ENCODE data around the gene HMCN2.
"Not testable (repeated sequence)": the region's sequence is repeated elsewhere in the genome, so short reads cannot be mapped to it uniquely, and the experiment has no call there.

Gene HMCN2

DNA sequence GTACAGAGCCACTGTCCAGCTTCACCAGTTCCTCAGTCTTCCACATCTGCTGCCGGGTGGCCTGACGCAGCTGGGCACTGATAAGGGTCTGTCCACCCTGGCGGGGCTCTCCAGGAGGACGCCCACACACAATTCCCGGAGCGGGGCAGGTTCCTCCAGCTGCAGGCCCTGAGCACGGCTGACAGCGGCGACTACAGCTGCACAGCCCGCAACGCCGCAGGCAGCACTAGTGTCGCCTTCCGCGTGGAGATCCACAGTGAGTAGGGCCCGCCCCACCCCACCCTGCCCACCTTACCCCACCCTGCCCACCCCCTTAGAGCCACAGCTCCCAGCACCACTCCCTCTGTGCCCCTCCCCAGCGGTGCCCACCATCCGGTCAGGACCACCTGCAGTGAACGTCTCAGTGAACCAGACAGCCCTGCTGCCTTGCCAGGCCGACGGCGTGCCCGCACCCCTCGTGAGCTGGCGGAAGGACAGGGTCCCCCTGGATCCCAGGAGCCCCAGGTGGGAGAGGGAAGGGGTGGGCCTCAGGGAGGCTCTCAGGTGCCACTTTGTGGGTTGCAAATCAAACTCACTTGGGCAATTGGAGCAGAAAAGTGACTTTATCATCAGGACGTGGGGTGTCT is 130.4 kb downstream of the HMCN2 start:
- DNase-seq, result no peak

DNA sequence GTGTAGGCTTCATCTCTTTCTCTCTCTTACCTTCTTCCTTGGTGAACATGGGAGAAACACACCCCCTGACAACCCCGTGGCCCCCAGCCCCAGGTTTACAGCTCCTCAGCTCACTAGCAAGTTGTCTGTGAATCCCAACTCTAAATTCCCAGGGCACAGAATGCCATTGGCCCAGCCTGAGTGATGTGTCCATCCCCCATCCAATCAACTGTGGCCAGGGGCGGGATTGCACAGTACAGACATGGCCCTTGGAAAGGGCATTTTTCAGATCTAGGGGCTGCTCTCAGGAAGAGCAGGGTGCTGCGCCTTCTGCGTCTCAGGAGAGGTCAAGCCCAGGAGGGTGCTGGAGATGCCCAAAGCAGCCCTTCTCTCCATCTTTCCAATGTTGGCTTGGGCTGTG is 131.0 kb downstream of the HMCN2 start:
- DNase-seq, result no peak

DNA sequence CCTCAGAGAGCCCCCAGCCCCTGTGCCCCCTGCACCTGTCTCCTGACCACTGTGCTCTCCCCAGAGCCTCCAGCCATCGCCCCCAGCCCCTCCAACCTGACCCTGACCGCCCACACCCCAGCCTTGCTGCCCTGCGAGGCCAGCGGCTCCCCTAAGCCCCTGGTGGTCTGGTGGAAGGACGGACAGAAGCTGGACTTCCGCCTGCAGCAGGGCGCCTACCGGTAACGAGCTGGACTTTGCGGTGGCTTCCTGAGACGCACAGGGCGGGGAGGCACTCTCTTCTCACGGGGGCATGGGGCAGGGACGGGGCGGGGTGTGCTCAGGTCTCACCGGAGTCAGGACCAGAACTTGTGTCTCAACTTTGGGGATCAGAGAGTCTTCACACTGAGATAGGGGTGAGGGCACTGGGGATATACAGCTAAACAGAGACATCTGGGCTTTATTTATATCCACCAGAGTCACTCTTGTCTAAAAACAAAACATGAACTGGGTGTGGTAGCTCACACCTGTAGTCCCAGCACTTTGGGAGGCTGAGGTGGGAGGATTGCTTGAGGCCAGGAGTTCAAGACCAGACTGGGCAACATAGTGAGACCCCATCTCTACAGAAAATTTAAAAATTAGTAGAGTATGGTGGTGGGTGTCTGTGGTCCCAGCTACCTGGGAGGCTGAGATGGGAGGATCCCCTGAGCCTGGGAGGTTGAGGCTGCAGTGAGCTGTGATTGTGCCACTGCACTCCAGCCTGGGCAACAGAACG is 133.1 kb downstream of the HMCN2 start:
- DNase-seq, result no peak

DNA sequence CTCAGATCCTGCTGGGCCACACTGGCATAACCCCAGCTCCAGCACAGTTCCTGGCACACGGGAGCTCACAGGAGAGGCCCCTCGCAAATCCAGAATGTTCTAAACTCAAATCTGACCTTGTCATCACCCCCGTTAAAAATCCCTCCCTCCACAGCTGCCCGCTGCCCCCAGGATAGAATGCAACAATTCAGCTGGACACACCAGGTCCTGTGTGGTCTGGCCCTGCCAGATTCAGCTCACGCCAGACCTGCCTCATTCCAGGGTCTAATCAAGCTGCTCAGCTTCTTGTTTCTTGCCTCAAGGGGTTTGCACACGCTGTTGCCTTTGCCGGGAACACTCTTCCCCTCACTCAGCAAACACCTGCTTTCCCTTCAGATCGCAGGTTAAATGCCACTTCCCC is 134.2 kb downstream of the HMCN2 start:
- no peak for DNase-seq

DNA sequence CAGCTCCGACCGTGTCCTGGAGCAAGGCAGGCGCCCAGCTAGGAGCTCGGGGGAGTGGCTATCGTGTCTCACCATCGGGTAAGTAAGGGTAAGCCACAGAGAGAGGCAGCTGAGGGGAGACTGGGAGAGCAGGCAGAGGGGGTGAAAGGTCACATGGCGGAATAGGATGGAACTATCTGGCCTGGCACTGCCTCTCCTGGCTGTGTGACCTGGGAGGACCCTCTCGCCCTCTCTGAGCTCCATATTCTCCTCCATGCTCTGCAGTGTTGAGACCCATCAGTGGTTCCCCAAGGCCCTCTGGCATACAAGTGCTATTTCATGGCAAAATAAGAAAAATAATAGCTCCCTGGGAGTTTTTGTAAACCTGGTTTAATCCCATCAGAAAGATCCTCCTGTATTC is 135.3 kb downstream of the HMCN2 start:
- no peak for DNase-seq

DNA sequence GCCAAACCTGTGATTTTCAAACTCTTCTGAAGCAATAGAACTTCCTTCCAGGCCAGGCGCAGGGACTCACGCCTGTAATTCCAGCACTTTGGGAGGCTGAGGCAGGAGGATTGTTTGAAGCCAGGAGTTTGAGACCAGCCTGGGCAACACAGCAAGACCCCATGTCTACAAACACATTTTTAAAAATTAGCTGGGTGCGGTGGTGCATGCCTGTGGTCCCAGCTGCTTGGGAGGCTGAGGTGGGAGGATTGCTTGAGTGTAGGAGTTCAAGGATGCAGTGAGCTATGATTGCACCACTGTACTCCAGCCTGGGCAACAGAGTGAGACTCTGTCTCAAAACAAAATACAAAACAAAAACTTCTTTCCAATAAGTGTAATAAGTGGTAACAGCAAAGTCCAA is 136.2 kb downstream of the HMCN2 start:
- DNase-seq, result not testable (repeated sequence)

DNA sequence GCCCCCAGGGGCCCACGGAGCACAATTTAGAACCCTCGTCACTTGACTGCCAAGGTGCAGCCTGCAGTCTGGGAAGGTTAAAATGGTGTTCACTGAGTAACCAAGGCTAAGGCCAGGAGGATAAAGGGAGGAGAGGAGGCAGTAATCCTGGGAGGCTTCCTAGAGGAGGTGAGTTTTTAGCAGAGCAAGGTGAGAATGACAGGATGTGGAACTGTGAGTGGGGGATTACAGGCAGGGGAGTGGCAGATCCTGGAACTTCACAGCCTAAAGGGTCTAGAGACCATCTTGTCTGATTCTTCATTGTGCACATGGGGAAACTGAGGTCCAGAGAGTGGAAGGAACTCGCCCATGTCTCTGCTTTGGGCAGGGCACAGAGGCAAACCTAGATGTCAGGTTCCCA is 136.7 kb downstream of the HMCN2 start:
- no peak for DNase-seq

DNA sequence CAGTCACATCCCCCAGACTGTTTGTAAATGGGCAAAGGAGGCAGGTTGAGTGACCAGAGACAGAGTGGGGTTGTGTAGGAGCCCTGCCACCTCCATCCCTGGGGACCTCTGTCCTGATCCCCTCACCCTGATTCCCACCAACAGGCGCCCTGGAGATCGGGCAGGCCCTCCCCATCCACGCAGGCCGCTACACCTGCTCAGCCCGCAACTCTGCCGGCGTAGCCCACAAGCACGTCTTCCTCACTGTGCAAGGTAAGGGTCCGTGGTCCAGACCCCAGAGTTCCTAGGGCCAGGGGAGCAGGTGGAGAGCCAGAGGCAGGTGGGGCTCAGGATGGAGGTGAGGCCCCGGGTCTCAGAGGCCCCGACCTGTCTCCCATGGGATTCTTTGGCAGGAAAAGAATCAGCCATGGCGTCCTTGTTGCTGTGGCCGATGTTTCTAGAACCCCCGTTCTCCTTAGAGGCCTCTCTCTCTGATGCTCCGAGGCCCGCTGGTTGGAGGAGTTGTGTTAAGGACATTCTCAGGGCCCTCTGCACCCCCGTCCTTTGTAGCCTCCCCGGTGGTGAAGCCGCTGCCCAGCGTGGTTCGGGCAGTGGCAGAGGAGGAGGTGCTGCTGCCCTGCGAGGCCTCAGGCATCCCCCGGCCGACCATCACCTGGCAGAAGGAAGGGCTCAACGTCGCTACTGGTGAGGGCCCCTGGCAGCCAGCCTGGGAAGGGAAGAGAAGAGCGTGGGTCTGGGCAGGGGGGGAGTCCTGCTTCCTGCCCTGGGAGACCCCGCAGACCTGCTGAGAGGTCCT is 137.3 kb downstream of the HMCN2 start:
- no peak for DNase-seq

DNA sequence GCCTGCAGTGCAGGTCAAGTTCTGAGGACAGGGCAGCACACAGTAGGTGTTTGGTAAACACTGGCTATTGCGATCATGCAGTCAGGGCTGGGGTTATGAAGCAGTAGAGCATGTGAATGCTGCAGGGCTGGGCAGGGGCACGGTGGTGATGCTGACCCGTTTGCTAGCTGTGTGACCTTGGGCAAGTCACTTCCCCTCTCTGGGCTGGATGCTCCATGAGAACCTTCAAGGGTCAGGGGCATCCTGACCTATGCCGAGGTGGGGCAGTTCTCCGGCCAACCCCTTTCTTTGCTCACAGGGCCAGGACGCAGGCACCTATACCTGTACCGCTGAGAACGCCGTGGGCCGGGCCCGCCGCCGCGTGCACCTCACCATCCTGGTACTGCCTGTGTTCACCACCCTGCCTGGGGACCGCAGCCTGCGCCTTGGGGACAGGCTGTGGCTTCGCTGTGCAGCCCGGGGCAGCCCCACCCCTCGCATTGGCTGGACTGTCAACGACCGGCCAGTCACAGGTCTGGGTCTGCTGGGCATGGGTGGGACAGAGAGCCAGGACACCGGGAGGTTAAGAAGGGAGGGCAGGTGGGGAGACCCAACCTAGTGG is 140.2 kb downstream of the HMCN2 start:
- DNase-seq, result no peak

DNA sequence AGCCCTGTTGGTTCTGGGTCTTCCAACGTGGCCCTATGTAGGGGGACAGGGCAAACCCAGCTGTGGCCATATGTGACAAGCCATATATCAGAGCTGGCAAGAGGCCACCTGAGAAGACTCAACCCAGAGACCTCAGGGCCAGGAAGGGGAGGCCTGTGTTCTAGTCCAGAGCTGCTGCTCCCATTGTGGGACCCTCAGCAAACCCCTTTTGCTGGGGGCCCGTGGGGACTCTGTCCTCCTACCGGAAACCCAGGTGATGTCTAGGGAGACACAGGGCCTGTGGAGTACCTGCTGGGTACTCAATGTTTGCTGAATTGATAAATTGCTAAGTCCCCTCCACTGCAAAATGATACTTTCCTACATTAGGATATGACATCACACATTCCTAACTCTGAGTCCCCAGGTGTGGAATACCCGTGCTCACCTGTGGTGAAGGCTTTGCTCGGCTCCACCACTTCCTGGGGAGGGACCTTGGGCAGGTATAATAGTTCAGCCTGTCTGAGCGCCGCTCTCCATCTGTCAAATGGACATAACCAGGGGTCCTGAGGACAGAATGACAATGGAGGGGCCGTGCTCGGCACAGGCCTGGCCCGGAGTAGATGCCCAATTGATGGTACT is 140.8 kb downstream of the HMCN2 start:
- DNase-seq, result no peak

DNA sequence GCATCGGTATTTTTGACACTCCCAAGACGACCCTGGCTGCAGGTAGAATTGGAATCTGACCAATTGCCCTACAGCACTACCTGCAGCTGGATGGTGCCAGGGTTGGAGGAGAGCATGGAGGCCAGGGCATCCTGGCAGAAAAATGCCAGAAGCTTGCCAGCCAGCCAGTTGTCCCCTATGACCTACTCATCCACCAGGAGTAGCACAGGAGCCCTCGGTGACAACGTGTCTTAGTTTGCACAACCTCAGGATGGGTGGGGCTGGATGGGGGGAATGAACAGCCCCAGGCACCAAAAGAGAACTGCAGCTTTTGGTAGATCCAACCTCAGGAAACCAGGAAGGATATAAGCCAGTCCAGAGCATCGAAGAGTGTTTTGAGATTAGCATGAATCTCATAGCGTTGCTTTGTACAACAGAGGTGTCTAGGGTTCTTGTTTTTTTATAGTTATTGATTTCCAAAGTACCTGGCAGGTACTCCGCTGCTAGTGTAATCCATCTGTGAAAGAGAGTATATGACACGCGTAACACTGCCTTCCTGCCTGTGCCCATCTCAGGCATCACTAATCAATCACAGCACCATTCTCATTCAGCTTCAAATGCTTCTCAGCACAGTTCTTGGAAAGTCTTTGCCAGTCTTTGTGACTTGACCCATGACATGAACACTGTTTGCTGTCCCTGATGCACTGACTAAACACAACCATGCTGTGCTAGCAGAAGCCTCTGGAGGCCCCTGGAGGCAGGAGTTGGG is 142.5 kb downstream of the HMCN2 start:
- no peak for DNase-seq

DNA sequence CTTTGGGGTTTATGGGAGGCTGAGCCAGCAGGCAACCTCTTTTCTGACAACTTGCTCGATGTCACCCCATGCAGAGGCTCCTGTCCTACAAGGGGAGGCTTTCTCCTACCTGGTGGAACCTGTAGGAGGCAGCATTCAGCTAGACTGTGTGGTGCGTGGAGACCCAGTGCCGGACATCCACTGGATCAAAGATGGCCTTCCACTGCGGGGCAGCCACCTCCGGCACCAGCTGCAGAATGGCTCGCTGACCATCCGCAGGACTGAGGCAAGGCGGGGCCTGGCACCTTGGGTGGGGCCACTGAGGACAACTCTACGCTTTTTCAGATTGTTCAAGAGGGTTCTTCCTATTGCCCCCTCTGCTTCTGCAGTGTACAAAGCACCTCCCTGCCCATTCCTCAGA is 143.1 kb downstream of the HMCN2 start:
- DNase-seq, result no peak

DNA sequence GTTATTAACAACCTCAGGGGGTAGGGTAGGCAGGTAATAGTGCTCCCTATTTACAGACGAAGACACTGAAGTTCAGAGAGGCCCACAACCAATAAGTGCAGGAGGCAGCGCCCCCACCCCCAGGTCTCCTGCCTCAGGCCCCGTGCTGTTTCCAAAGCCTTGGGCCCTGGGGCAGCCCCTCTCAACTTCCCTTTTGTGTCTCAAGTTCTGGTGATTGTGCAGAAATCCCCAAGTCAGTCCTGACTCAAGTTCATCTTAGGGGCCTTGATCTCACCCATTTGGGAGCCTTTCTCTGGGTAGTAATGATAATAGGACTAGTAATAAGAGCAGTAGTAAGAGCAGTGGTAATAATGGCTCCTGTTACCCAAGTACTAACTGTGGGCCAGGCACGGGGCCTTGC is 143.7 kb downstream of the HMCN2 start:
- DNase-seq, result no peak

DNA sequence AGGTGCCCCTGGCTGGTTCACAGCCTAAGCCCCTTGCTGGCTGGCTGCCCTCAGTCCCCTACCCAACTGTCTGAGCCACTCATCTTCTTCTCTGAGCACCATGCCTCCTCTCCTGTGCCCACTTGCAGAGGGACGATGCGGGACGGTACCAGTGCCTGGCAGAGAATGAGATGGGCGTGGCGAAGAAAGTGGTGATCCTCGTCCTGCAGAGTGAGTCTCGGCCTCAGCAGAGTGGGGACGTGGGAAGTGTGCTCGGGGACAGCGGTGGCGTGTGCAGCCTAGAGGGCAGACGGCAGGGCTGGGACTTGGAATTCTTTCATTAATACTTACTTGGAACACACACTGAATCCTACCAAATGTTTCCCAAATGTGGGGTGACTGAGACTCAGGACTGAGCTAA is 144.9 kb downstream of the HMCN2 start:
- DNase-seq, result no peak

DNA sequence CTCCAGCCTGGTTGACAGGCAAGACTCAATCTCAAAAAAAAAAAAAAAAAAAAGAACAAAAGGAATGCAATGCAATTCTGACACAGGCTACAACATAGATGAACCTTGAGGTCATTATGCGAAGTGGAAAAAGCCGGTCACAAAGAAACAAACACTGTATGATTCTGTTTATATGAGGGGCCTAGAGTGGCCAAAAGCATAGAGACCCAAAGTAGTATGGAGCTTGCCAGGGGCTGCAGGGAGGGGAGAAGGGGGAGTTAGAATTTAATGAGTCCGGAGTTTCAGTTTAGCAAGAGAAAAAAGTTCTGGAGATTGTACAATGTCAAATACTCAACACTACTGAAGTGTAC is 146.0 kb downstream of the HMCN2 start:
- DNase-seq, result no peak

DNA sequence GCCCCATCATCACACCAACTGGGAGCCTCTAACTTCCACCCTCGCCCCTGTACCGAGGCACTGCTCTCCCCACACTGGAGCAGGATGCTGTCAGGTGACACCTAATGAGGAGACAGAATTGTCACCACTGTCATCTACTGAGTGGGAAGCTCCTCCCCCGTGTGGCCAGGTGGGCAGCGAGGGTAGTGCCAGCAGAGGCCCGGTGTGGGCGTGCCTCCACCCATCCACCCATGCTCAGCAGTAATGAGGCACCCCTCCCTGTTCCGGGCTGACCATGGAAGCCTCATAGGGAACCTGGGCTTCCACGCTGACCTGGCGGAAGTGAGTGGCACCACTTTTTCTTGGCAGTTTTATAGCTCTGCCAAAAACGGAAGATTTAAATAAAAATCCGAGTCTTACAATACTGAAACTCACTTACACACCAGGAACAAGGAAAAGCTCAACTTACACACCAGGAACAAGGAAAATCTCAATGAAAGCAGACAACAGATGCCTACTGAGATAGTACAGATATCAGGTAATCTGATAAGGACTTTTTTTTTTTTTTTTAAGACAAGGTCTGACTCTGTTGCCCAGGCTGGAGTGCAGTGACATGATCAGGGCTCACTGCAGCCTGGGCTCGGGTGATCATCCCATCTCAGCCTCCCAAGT is 148.6 kb downstream of the HMCN2 start:
- no peak for DNase-seq

DNA sequence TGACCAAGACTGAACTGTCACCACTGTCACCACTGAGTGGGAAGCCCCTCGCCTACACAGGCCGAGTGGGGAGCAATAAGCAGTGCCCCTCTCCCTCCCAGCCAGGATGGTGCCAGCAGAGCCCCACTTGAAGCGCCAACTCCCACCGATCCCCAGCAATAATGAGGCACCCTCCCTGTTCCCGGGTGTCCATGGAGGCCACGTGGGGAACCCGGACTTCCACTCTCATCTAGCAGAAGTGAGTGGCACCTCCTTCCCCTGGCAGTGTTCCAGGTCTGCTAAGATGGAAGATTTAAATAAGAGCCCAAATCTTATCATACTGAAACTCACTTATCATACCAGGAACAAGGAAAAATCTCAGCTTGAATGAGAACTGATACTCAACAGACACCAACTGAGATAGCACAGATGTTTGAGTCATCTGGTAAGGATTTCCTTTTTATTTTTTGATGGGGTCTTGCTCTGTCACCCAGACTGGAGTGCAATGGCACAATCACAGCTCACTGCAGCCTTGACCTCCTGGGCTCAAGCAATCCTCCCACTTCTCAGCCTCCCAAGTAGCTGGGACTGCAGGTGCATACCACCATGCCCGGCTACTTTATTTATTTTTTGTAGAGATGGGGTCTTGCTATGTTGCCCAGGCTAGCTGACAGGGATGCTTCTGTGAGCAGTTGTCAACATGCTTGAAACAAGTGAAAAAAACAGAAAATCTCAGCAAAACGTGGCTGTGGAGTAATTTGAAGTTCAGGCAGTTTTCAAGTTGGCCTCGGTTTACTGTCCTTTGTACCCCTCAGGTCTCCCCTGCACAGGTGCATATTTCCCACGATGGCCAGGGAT is 149.6 kb downstream of the HMCN2 start:
- no peak for DNase-seq

DNA sequence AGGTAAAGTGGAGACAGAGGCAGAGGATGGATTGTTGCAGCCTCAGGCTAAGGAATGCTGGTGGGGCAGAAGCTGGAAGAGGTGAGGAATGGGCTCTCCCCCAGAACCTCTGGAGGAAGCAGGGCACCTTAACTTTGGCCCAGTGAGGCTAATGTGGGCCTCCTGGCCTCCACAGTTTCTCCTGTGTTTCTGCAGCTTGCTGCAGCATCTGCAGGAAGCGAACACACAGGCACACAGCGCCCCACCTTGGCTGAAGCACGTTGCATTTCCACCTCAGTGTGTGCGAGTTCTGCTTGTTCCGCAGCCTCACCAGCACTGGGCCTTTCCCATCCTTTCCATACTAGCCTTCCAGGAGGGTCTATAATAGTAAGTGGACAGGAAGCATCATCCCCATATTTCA is 152.0 kb downstream of the HMCN2 start:
- no peak for DNase-seq

DNA sequence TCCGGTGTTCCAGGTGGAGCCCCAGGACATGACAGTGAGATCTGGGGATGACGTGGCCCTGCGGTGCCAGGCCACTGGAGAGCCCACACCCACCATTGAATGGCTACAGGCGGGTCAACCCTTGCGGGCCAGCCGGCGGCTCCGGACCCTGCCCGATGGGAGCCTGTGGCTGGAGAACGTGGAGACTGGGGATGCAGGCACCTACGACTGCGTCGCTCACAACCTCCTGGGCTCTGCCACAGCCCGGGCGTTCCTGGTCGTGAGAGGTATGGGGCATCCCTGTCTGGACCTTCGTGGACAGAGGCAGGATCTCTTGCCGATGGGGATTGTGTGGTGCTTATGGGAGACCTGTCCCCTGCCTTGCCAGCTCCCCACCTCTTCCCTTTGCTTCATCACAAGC is 153.2 kb downstream of the HMCN2 start:
- DNase-seq, result no peak

DNA sequence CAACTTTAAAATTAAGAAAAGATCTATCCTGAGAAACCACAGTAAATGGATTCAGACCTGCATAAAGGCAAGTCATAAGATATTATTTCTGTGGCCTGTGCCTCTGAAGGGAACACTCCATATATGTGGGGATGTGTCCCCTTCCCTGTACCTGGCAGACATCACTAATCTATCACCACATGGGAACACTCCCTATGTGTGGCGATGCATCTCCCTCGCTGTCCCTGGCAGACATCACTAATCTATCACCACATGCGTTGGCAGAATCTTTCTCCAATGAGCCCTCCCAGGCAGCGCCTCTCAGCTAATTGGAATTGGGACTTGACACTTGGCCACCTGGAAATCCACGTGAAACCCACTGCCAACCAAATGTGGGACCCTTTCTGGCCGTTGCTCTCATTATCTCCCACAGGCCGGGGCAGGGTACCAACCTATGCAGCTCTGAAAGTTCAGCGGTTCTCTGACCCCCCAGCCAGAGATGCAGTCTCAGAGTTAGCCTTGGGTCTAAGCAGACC is 154.0 kb downstream of the HMCN2 start:
- DNase-seq, result no peak

Data from activated naive CD4-positive, alpha-beta T cell treated with Interleukin-2 at 50 U/mL for 16 hours (primary cell).